H9 (cell line): ENCODE data around the gene VPS72. TPM values are rescaled to one million over a fixed set of nuclear protein-coding genes. Genes with fewer than 3 reads are reported as not detected.
"Not testable (repeated sequence)": the region's sequence is repeated elsewhere in the genome, so short reads cannot be mapped to it uniquely, and the experiment has no call there.

Experiments used
- DNase-seq: peaks from one replicate; pipeline ENCODE4 v3.0.0-alpha.2; 2017
- H2AFZ ChIP-seq: one replicate; pipeline ENCODE4 v1.6.1; 2013; ENCODE audit warnings: mild to moderate bottlenecking, low read length, control low read depth, moderate library complexity
- H2AK5ac ChIP-seq: 2 replicates; pipeline ENCODE4 v1.6.1; 2013; ENCODE audit warnings: low read length, control low read depth, mixed read lengths; ENCODE audit not compliant: insufficient read length
- H2BK120ac ChIP-seq: one replicate; pipeline ENCODE4 v1.6.1; 2013; ENCODE audit warnings: low read depth, mild to moderate bottlenecking, low read length, control low read depth, inconsistent platforms; ENCODE audit not compliant: poor library complexity, severe bottlenecking
- H2BK12ac ChIP-seq: 2 replicates; pipeline ENCODE4 v1.6.1; 2013; ENCODE audit warnings: low read length, control low read depth, mixed read lengths, low read depth; ENCODE audit not compliant: insufficient read length
- H2BK15ac ChIP-seq: 2 replicates; pipeline ENCODE4 v1.6.1; 2013; ENCODE audit warnings: low read depth, low read length, control low read depth
- H2BK20ac ChIP-seq: one replicate; pipeline ENCODE4 v1.6.1; 2013; ENCODE audit warnings: low read depth, mild to moderate bottlenecking, low read length, control low read depth, inconsistent platforms; ENCODE audit not compliant: poor library complexity, severe bottlenecking
- H2BK5ac ChIP-seq: 2 replicates; pipeline ENCODE4 v1.6.1; 2013; ENCODE audit warnings: low read length, control low read depth, mixed read lengths; ENCODE audit not compliant: insufficient read length
- H3K14ac ChIP-seq: 2 replicates; pipeline ENCODE4 v1.6.1; 2013; ENCODE audit warnings: low read length, control low read depth; ENCODE audit not compliant: insufficient read depth
- H3K18ac ChIP-seq: 2 replicates; pipeline ENCODE4 v1.6.1; 2013; ENCODE audit warnings: low read depth, mild to moderate bottlenecking, mixed read lengths, low read length, control low read depth; ENCODE audit not compliant: insufficient read length
- H3K23ac ChIP-seq: 2 replicates; pipeline ENCODE4 v1.6.1; 2013; ENCODE audit warnings: low read length, control low read depth, mixed read lengths, low read depth; ENCODE audit not compliant: insufficient read length
- H3K23me2 ChIP-seq: 2 replicates; pipeline ENCODE4 v1.6.1; 2013; ENCODE audit warnings: low read depth, mild to moderate bottlenecking, mixed read lengths, low read length, control low read depth; ENCODE audit not compliant: insufficient read length, poor library complexity, severe bottlenecking
- H3K27ac ChIP-seq: 2 replicates; pipeline ENCODE4 v1.5.1; 2013; ENCODE audit warnings: low read length, control low read depth, mixed read lengths, low read depth; ENCODE audit not compliant: insufficient read length
- H3K27me3 ChIP-seq: 2 replicates; pipeline ENCODE4 v1.6.1; 2013; ENCODE audit warnings: low read length, control low read depth, inconsistent platforms; ENCODE audit not compliant: insufficient read depth
- H3K4ac ChIP-seq: 2 replicates; pipeline ENCODE4 v1.6.1; 2013; ENCODE audit warnings: low read depth, mild to moderate bottlenecking, control low read depth, inconsistent platforms, low read length, moderate library complexity
- H3K4me1 ChIP-seq: 2 replicates; pipeline ENCODE4 v1.6.1; 2013; ENCODE audit warnings: low read length, control low read depth, inconsistent platforms; ENCODE audit not compliant: insufficient read depth
- H3K4me2 ChIP-seq: 2 replicates; pipeline ENCODE4 v1.6.1; 2013; ENCODE audit warnings: low read length, control low read depth, mixed read lengths; ENCODE audit not compliant: insufficient read length, insufficient read depth
- H3K56ac ChIP-seq: 2 replicates; pipeline ENCODE4 v1.6.1; 2013; ENCODE audit warnings: low read depth, mild to moderate bottlenecking, mixed read lengths, low read length, control low read depth; ENCODE audit not compliant: insufficient read length
- H3K79me1 ChIP-seq: 2 replicates; pipeline ENCODE4 v1.6.1; 2013; ENCODE audit warnings: low read depth, mild to moderate bottlenecking, moderate library complexity, low read length, control low read depth, inconsistent platforms; ENCODE audit not compliant: insufficient read depth, poor library complexity, severe bottlenecking
- H3K79me2 ChIP-seq: 2 replicates; pipeline ENCODE4 v1.6.1; 2013; ENCODE audit warnings: low read length, control low read depth, inconsistent platforms; ENCODE audit not compliant: insufficient read depth
- H3K9ac ChIP-seq: 2 replicates; pipeline ENCODE4 v1.6.1; 2013; ENCODE audit warnings: low read length, control low read depth, mixed read lengths; ENCODE audit not compliant: insufficient read length; ENCODE audit errors: extremely low read depth
- H3K9me3 ChIP-seq: one replicate; pipeline ENCODE4 v1.6.1; 2013; ENCODE audit warnings: low read depth, low read length, inconsistent platforms; ENCODE audit not compliant: control insufficient read depth
- H3T11ph ChIP-seq: one replicate; pipeline ENCODE4 v1.6.1; 2013; ENCODE audit warnings: mild to moderate bottlenecking, low read length, control low read depth, inconsistent platforms
- H4K20me1 ChIP-seq: one replicate; pipeline ENCODE4 v1.6.1; 2013; ENCODE audit not compliant: control insufficient read depth, insufficient read length, insufficient read depth
- H4K5ac ChIP-seq: 2 replicates; pipeline ENCODE4 v1.6.1; 2013; ENCODE audit warnings: low read depth, mild to moderate bottlenecking, mixed read lengths, low read length, control low read depth; ENCODE audit not compliant: insufficient read length
- H4K8ac ChIP-seq: replicated peaks from 2 replicates; pipeline ENCODE4 v1.6.1; 2013; ENCODE audit warnings: low read length, control low read depth, mixed read lengths, low read depth; ENCODE audit not compliant: insufficient read length
- H4K91ac ChIP-seq: 2 replicates; pipeline ENCODE4 v1.6.1; 2013; ENCODE audit warnings: low read depth, mild to moderate bottlenecking, moderate library complexity, mixed read lengths, low read length, control low read depth; ENCODE audit not compliant: insufficient read length
- H3K27ac Mint-ChIP-seq, 3 experiments: 2 replicates in 2 of 3; 3 replicates in 1 of 3; pipeline ENCODE4 v1.8.0; 2020 to 2021; ENCODE audit warnings: mixed read lengths in 3 of 3, mild to moderate bottlenecking in 1 of 3, moderate library complexity in 1 of 3
- H3K27me3 Mint-ChIP-seq: 2 replicates; pipeline ENCODE4 v1.8.0; 2021; ENCODE audit warnings: low read depth, mild to moderate bottlenecking, moderate library complexity, mixed read lengths
- H3K36me3 Mint-ChIP-seq, 3 experiments: 2 replicates in 2 of 3; 3 replicates in 1 of 3; pipeline ENCODE4 v1.8.0; 2020 to 2021; ENCODE audit warnings: low read depth in 3 of 3, mixed read lengths in 3 of 3; ENCODE audit not compliant: insufficient read depth in 1 of 3
- H3K4me1 Mint-ChIP-seq, 2 experiments: 2 replicates each; pipeline ENCODE4 v1.8.0; 2020; ENCODE audit warnings: mixed read lengths in 2 of 2
- H3K4me3 Mint-ChIP-seq, 2 experiments: 2 replicates in 1 of 2; 3 replicates in 1 of 2; pipeline ENCODE4 v1.8.0; 2020 to 2021; ENCODE audit warnings: mild to moderate bottlenecking in 2 of 2, mixed read lengths in 2 of 2, moderate library complexity in 1 of 2
- H3K9me3 Mint-ChIP-seq, 2 experiments: 2 replicates in 1 of 2; 3 replicates in 1 of 2; pipeline ENCODE4 v1.8.0; 2020; ENCODE audit warnings: mild to moderate bottlenecking in 2 of 2, mixed read lengths in 2 of 2, moderate library complexity in 1 of 2
- WGBS: extraction: QIAGEN DNeasy Blood & Tissue Kit; methylation state at CpG from one replicate; pipeline ENCODE4 v1.1.7; 2013; ENCODE audit warnings: missing lambda C conversion rate, low lambda C conversion rate, mixed read lengths; ENCODE audit not compliant: insufficient read length; ENCODE audit errors: extremely low coverage; 5-methylcytosine and 5-hydroxymethylcytosine counted together
- total RNA-seq: library from RNA; stranded (reverse); gene quantifications from 2 replicates; pipeline ENCODE4 v1.2.1, GENCODE V29; 2021
- TF ChIP-seq, protein P1 (sequence below): fragments of 200-600 bp; sonication (generic); conservative IDR thresholded peaks from 3 replicates; pipeline ENCODE4 v1.8.0; 2021; ENCODE audit warnings: antibody characterized with exemption, mild to moderate bottlenecking

Gene VPS72
- total RNA-seq, 1 experiment from 2014 or later, result 91.4 TPM

DNA sequence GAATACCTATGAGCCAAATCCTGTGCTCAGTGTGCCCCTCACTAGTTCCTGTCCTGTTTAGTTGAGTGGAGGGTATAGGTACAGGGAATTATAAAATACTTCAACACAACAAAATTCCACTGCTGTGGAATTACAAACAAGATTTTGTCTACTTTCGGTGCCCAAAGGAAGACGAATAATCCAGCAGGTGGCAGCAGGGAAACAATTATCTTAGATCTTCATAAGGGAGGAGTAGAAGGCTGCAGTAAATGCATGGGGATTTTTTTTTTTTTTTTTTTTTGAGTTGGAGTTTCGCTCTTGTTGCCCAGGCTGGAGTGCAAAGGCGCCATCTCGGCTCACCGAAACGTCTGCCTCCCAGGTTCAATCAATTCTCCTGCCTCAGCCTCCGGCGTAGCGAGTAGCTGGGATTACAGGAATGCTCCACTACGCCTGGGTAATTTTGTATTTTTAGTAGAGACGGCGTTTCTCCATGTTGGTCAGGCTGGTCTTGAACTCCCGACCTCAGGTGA, 6.3 kb upstream of the VPS72 start:
- TF ChIP-seq, protein P1, sequence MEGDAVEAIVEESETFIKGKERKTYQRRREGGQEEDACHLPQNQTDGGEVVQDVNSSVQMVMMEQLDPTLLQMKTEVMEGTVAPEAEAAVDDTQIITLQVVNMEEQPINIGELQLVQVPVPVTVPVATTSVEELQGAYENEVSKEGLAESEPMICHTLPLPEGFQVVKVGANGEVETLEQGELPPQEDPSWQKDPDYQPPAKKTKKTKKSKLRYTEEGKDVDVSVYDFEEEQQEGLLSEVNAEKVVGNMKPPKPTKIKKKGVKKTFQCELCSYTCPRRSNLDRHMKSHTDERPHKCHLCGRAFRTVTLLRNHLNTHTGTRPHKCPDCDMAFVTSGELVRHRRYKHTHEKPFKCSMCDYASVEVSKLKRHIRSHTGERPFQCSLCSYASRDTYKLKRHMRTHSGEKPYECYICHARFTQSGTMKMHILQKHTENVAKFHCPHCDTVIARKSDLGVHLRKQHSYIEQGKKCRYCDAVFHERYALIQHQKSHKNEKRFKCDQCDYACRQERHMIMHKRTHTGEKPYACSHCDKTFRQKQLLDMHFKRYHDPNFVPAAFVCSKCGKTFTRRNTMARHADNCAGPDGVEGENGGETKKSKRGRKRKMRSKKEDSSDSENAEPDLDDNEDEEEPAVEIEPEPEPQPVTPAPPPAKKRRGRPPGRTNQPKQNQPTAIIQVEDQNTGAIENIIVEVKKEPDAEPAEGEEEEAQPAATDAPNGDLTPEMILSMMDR, result peak; percentile 52; the same call in 2 of the 3 replicates
- no CpG with 5 or more reads among the region's 14 CpGs for WGBS

DNA sequence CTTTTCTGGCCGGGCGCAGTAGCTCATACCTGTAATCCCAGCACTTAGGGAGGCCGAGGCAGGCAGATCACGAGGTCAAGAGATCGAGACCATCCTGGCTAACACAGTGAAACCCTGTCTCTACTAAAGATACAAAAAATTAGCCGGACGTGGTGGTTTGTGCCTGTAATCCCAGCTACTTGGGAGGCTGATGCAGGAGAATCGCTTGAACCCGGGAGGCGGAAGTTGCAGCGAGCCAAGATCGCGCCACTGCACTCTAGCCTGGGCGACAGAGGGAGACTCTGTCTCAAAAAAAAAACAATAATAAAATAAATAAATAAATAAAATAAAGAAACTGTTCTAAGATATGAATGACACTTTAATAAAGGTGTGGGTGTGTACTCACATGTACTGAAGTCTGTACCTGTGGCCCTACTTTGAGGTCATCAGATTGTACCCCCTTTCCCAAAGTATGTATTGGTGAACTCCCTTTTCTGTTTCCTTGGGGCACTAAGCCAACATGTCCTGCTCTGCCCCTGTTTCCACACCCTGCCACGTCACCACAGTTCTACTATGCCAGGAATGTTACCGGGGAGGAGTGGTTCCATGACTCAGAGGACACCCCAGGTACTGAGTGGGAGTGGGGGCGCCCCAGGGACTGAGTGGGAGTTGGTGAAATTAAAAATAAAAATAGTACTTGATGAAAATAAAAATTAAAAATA, 5.0 kb upstream of the VPS72 start:
- H2BK5ac ChIP-seq, H4K5ac ChIP-seq, H3K36me3 Mint-ChIP-seq, H2BK20ac ChIP-seq, H3K4me1 ChIP-seq, H3K4me2 ChIP-seq, H2BK15ac ChIP-seq, H3K27me3 Mint-ChIP-seq, H3K27me3 ChIP-seq, H3K9me3 ChIP-seq, H3K4me3 Mint-ChIP-seq, DNase-seq, H4K91ac ChIP-seq, H3K18ac ChIP-seq, H3T11ph ChIP-seq, H2AK5ac ChIP-seq, H3K9ac ChIP-seq, H3K23ac ChIP-seq, H2BK12ac ChIP-seq, H3K4ac ChIP-seq, H3K27ac Mint-ChIP-seq, H2AFZ ChIP-seq, H4K20me1 ChIP-seq, H4K8ac ChIP-seq, H3K9me3 Mint-ChIP-seq, H3K79me1 ChIP-seq, H2BK120ac ChIP-seq, H3K23me2 ChIP-seq, H3K27ac ChIP-seq, H3K56ac ChIP-seq, H3K14ac ChIP-seq: not testable (repeated sequence)
- H3K79me2 ChIP-seq, result peaks cover 14% of the 10 kb centered on the region; the same call in 1 of the 2 replicates
- peaks cover 15 to 18% of the 10 kb centered on the region in 2 experiments for H3K4me1 Mint-ChIP-seq
- WGBS, result no CpG with 5 or more reads among the region's 17 CpGs

More for the DNA sequence above, 6.3 kb upstream of the VPS72 start:
- Histone ChIP-seq H3K4me2 (no peak overlapping the region), H3T11ph (no peak overlapping the region), H3K27me3 (no peaks in the 10 kb centered on the region), H3K23ac (no peak overlapping the region), H3K56ac (no peak overlapping the region), H2BK15ac (no peak overlapping the region), H3K4me1 (no peaks in the 10 kb centered on the region), H4K8ac (no peak overlapping the region), H3K23me2 (peaks cover 6% of the 10 kb centered on the region), H3K9ac (no peak overlapping the region), H3K79me1 (no peaks in the 10 kb centered on the region), H2AFZ (no peak overlapping the region), H3K14ac (no peak overlapping the region), H2BK12ac (no peak overlapping the region), H3K9me3 (no peaks in the 10 kb centered on the region), H3K27ac (no peak overlapping the region), H2BK120ac (no peak overlapping the region), H3K79me2 (peaks cover 21% of the 10 kb centered on the region), H3K4ac (no peak overlapping the region), H4K20me1 (no peaks in the 10 kb centered on the region), H3K18ac (no peak overlapping the region), H2BK5ac (no peak overlapping the region), H4K5ac (no peak overlapping the region), H4K91ac (no peak overlapping the region), H2AK5ac (no peak overlapping the region), H2BK20ac (no peak overlapping the region)
- peak; percentile 35 for DNase-seq
- peaks cover 3 to 8% (median 4%) of the 10 kb centered on the region in 3 experiments; a peak in 5 of 7 replicates for H3K36me3 Mint-ChIP-seq
- peak overlapping the region in 1 of 3 experiments; percentile 42; a peak in 1 of 7 replicates for H3K27ac Mint-ChIP-seq
- peaks cover 20 to 23% of the 10 kb centered on the region in 2 experiments for H3K4me1 Mint-ChIP-seq
- H3K4me3 Mint-ChIP-seq, result peak overlapping the region in 1 of 2 experiments; percentile 67; a peak in 2 of 5 replicates
- H3K9me3 Mint-ChIP-seq, result peaks cover 2% of the 10 kb centered on the region in 2 experiments; a peak in 2 of 5 replicates
- H3K27me3 Mint-ChIP-seq, result peaks cover 6% of the 10 kb centered on the region
